ENCODE measurements around the gene MUC21. TPM values are rescaled to one million over a fixed set of nuclear protein-coding genes. Genes with fewer than 3 reads are reported as not detected.

The MUC21 gene
- total RNA-seq, result not detected in 2 replicates

DNA sequence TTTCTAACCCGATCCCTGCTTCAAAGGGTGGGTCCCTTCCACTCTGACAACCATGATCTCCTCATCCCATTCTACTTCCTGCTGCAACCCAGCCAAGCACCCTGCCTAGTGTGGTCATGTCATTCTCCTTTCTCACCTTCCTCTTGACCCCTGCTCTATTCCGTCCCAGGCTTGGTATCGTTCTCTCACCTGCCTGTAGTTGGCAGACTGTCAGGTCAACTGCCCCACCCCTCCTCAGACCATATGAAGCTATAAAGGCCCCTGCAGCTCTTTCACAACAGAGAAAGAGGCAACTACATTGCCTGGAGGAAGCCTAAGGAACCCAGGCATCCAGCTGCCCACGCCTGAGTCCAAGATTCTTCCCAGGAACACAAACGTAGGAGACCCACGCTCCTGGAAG is at the start of gene MUC21:
TSS of gene MUC21 (plus strand) at position 280 of the 400 bp plus-strand sequence. CDS start 241 bp downstream, outside the sequence.

GRCh38 chr6:30940361-30940986 is 43.0 kb upstream of the MUC21 start, which contains the start of gene MUCL3:
TSS of gene MUCL3 (plus strand) at chr6:30940973. CDS start at chr6:30941000, 27 bp downstream.

GRCh38 chr6:31010393-31011060 is 27.0 kb downstream of the MUC21 start, which contains the start of gene MUC22:
TSS of gene MUC22 (plus strand) at chr6:31010474. CDS start at chr6:31010707, 233 bp downstream.

Other genes starting within 250 kb of the MUC21 start
- 71.3 and 146 TPM in 2 replicates for gene FLOT1, start 241.0 kb upstream of the MUC21 start, total RNA-seq
- 105 and 239 TPM in 2 replicates for gene IER3, start 239.2 kb upstream of the MUC21 start, total RNA-seq
- gene DDR1, start 99.2 kb upstream of the MUC21 start, total RNA-seq, result 12.1 and 46.8 TPM in 2 replicates
- 7.3 and 13.8 TPM in 2 replicates for gene GTF2H4, start 75.5 kb upstream of the MUC21 start, total RNA-seq
- 14.4 and 16.5 TPM in 2 replicates for gene VARS2, start 69.5 kb upstream of the MUC21 start, total RNA-seq
- not detected in 2 replicates for gene SFTA2, start 51.5 kb upstream of the MUC21 start, total RNA-seq
- not detected in 2 replicates for gene MUCL3, start 42.7 kb upstream of the MUC21 start, total RNA-seq
- not detected in 2 replicates for gene MUC22, start 26.8 kb downstream of the MUC21 start, total RNA-seq
- not detected in 2 replicates for gene C6orf15, start 128.9 kb downstream of the MUC21 start, total RNA-seq
- 0.19 and 1.7 TPM in 2 replicates for gene PSORS1C1, start 131.1 kb downstream of the MUC21 start, total RNA-seq
- gene CDSN, start 136.7 kb downstream of the MUC21 start, total RNA-seq, result under 0.01 TPM in 1 of 2 replicates, not detected in the other
- gene PSORS1C2, start 155.3 kb downstream of the MUC21 start, total RNA-seq, result not detected in 2 replicates
- gene CCHCR1, start 174.1 kb downstream of the MUC21 start, total RNA-seq, result 14.7 and 19.0 TPM in 2 replicates
- 3.7 and 42.6 TPM in 2 replicates for gene TCF19, start 174.9 kb downstream of the MUC21 start, total RNA-seq
- gene POU5F1, start 187.0 kb downstream of the MUC21 start, total RNA-seq, result 0.38 and 3.4 TPM in 2 replicates

Data from regular cardiac myocyte (primary cell).